Peyer's patch (tissue), 4 donors: Measurements from ENCODE around the gene TEKT3.

ENCODE experiments used
- CTCF ChIP-seq, 6 experiments: fragments of 450-650 bp in 4 of 6; fragments of 200-600 bp in 2 of 6; sonication (generic) in 1 of 6; IDR thresholded peaks; one replicate each; pipeline ENCODE4 v1.5.1; 2017 to 2019; ENCODE audit warnings: antibody characterized with exemption in 6 of 6, mild to moderate bottlenecking in 3 of 6, moderate library complexity in 1 of 6
- POLR2A ChIP-seq, 2 donors: fragments of 450-650 bp; IDR thresholded peaks; one replicate each; pipeline ENCODE4 v1.5.1; 2017; ENCODE audit warnings: antibody characterized with exemption in 2 of 2, mild to moderate bottlenecking in 2 of 2, moderate library complexity in 2 of 2

- no peak for TF ChIP-seq CTCF (IDR thresholded peaks at IDR 0.05)
- no peak for TF ChIP-seq POLR2A (IDR thresholded peaks at IDR 0.05)
Observed at GRCh38 chr17:15268461-15268860, 72.9 kb downstream of the TEKT3 start.
